Ishikawa (cell line): Measurements from ENCODE around the gene LYSMD1.

ENCODE experiments used
- CEBPB ChIP-seq: IDR thresholded peaks from 2 replicates; pipeline ENCODE4 v1.6.1; 2012
- CREB1 ChIP-seq: IDR thresholded peaks from 2 replicates; pipeline ENCODE4 v1.6.1; 2012; ENCODE audit warnings: low read depth
- EGR1 ChIP-seq: IDR thresholded peaks from 2 replicates; pipeline ENCODE4 v1.6.1; 2012
- EP300 ChIP-seq: IDR thresholded peaks from 2 replicates; pipeline ENCODE4 v1.6.1; 2012; ENCODE audit warnings: borderline replicate concordance
- FOXM1 ChIP-seq: IDR thresholded peaks from 2 replicates; pipeline ENCODE4 v1.6.1; 2012; ENCODE audit warnings: low read depth, borderline replicate concordance
- NFIC ChIP-seq: IDR thresholded peaks from 2 replicates; pipeline ENCODE4 v1.6.1; 2012
- RAD21 ChIP-seq: IDR thresholded peaks from 2 replicates; pipeline ENCODE4 v1.6.1; 2012; ENCODE audit warnings: low read depth
- TAF1 ChIP-seq: IDR thresholded peaks from 2 replicates; pipeline ENCODE4 v1.6.1; 2012; ENCODE audit warnings: low read depth, mild to moderate bottlenecking
- TCF12 ChIP-seq: IDR thresholded peaks from 2 replicates; pipeline ENCODE4 v1.6.1; 2012; ENCODE audit warnings: low read depth
- TEAD4 ChIP-seq: IDR thresholded peaks from 2 replicates; pipeline ENCODE4 v1.6.1; 2012
- YY1 ChIP-seq: IDR thresholded peaks from 2 replicates; pipeline ENCODE4 v1.6.1; 2012; ENCODE audit warnings: low read depth
- ZBTB7A ChIP-seq: IDR thresholded peaks from 2 replicates; pipeline ENCODE4 v1.6.1; 2012; ENCODE audit warnings: low read depth
- TF ChIP-seq, protein P1 (sequence below): IDR thresholded peaks from 2 replicates; pipeline ENCODE4 v1.6.1; 2012; ENCODE audit warnings: low read depth, mild to moderate bottlenecking
- TF ChIP-seq, protein P2 (sequence below): IDR thresholded peaks from 2 replicates; pipeline ENCODE4 v1.6.1; 2012
- TF ChIP-seq, protein P3 (sequence below): IDR thresholded peaks from 2 replicates; pipeline ENCODE4 v1.6.1; 2012

Gene LYSMD1

DNA sequence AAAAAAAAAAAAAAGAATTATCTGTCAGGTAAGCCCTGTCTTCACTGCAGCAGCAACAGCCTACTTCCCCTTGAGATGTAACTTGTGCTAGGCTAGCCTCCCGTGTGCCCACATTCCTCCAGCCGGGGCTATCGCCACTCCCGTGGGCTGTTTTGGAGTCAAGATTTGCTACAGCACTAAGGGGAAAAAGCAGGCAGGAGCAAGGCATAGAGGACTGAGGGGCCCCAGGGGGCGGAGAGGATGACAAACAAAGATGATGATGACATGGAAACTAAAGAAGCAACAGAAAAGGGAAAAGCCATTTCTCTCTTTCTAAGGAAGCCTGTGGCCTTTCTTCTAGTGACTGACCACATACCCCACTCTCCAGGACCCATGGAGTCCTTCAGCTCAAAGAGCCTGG lies 7.4 kb downstream of the LYSMD1 start:
- TF ChIP-seq, protein P1, sequence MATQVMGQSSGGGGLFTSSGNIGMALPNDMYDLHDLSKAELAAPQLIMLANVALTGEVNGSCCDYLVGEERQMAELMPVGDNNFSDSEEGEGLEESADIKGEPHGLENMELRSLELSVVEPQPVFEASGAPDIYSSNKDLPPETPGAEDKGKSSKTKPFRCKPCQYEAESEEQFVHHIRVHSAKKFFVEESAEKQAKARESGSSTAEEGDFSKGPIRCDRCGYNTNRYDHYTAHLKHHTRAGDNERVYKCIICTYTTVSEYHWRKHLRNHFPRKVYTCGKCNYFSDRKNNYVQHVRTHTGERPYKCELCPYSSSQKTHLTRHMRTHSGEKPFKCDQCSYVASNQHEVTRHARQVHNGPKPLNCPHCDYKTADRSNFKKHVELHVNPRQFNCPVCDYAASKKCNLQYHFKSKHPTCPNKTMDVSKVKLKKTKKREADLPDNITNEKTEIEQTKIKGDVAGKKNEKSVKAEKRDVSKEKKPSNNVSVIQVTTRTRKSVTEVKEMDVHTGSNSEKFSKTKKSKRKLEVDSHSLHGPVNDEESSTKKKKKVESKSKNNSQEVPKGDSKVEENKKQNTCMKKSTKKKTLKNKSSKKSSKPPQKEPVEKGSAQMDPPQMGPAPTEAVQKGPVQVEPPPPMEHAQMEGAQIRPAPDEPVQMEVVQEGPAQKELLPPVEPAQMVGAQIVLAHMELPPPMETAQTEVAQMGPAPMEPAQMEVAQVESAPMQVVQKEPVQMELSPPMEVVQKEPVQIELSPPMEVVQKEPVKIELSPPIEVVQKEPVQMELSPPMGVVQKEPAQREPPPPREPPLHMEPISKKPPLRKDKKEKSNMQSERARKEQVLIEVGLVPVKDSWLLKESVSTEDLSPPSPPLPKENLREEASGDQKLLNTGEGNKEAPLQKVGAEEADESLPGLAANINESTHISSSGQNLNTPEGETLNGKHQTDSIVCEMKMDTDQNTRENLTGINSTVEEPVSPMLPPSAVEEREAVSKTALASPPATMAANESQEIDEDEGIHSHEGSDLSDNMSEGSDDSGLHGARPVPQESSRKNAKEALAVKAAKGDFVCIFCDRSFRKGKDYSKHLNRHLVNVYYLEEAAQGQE, result no peak
- TF ChIP-seq, protein P2, sequence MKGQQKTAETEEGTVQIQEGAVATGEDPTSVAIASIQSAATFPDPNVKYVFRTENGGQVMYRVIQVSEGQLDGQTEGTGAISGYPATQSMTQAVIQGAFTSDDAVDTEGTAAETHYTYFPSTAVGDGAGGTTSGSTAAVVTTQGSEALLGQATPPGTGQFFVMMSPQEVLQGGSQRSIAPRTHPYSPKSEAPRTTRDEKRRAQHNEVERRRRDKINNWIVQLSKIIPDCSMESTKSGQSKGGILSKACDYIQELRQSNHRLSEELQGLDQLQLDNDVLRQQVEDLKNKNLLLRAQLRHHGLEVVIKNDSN, result no peak
- no peak for TF ChIP-seq NFIC
- TF ChIP-seq EP300, result no peak
- no peak for TF ChIP-seq TEAD4
- TF ChIP-seq CEBPB, result no peak
- TF ChIP-seq, protein P3, sequence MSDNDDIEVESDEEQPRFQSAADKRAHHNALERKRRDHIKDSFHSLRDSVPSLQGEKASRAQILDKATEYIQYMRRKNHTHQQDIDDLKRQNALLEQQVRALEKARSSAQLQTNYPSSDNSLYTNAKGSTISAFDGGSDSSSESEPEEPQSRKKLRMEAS, result no peak
- no peak for TF ChIP-seq TAF1
- no peak for TF ChIP-seq EGR1
- TF ChIP-seq FOXM1, result no peak

DNA sequence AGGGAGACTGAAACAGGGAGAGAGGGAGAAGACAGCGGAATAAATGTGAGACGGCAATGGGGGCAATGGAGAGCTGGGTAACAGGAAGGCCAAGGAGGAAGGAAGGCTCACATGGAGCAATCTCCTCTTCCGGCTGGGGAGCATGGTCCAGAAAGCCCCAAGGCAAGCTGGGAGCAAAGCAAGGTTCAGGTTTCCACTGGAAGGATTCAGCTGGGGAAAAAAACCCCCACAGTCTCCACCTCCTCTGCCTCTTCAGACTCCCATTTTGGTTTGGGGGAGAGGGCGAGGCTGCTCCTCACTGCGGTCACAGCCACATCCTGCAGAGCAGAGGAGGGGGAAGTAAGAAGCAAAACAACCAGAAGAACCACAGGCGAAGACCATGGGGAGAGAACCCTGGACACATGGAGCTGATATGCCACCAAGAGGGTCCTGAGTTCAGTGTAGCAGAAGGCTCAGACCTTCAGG lies 8.6 kb downstream of the LYSMD1 start:
- TF ChIP-seq TCF12 (no peak), EGR1 (no peak), ZBTB7A (no peak), YY1 (no peak), EP300 (no peak)

DNA sequence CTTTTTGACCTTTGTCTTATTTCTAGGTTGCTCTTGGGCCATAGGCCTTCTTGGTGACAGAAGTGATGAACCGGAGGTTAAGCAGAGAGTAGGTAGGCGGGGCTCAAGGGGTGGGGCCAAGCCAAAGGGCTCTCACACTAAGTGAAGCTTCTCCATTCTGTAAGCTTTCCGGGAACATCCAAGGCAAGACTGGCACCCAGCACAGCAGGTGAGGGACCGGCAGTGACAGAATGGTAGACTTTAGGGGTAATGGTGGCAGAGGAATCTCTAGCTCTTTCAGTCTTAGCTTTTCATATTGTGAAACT lies 9.2 kb downstream of the LYSMD1 start, which contains the start of gene TNFAIP8L2:
Gene TNFAIP8L2, plus strand, starts transcription at position 135 of the 305 bp plus-strand sequence. CDS start 2,049 bp downstream, outside the sequence.
- TF ChIP-seq EGR1, result no peak
- TF ChIP-seq, protein P2, result no peak
- TF ChIP-seq ZBTB7A, result no peak
- no peak for TF ChIP-seq TCF12

DNA sequence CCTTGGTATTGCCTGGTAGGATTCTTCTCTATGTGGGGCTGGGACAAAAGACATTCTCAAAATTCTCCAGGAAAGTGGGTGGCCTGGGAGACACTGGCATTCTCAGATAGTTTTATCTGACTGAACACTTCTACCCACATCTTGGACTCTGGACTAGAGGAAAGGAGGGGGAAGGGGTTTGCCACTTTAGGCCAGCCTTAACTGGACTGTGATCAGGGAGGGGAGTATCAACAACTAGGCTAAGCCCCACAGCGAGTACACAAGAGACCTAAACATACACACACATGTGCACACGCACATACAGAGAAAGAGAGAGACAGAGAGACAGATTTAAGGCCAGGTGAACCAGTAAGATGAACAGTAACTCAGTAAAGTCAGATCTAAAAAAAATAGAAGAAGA lies 18.0 kb downstream of the LYSMD1 start:
- TF ChIP-seq YY1, result no peak

DNA sequence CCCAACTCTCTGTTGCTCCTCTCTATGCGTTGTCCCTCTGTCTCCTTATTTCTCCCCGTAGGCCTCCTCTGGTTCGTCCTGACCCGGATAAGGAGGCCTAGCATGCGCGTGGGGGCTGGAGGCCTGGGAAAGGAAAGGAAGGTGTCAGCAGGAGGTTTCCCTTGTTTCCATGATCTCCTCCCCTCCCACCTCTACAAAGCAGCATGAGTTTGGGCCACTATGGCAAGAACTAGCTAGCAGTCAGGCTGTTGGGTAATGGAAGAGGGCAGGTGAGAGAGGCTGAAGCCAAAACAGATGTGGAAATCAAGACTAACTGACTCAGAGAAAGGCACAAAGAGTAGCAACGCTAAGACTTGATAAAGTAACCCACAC lies 18.6 kb downstream of the LYSMD1 start:
- TF ChIP-seq RAD21 (no peak), CREB1 (no peak), EP300 (no peak), EGR1 (no peak), ZBTB7A (no peak), FOXM1 (no peak), CEBPB (no peak), TEAD4 (no peak), TCF12 (no peak), YY1 (no peak), TAF1 (no peak), NFIC (no peak)
- TF ChIP-seq, protein P1, result no peak
- TF ChIP-seq, protein P2, result no peak
- TF ChIP-seq, protein P3, result no peak

DNA sequence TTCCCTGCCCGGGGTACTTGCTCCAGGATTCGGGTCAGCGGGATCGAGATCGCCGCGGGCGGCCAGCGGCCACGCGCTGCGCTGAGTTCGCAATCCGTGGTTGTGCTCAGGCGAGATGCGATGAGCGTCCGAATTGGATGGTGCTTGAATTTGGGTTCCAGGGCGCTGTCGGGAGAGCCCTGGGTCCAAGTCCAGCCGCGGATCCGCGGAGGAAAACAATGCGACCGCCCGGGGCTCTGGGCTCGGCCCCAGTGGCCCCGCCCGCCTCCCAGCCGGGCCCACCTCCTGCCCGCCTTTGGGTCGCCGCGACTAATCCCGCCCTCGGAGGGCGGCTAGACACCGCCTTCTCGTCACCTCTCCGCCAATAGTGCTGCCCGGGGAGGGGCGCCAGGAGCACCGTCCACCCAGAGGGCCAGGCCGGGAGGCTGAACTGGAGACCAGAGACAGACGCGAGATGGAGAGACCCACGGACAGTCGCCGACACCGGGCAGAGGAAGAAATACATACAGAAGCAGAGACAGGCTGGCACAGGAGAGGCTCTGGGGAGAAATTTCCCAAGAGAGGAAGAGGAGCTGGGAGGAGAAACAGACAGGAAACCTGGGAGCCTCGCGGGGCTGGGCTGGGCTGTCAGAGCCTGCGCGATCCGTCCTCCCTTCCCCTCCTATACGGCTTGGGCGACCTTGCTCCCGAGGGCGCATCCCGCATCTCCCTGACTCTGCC lies 19.1 kb downstream of the LYSMD1 start, which contains the start of gene SEMA6C:
Gene SEMA6C, minus strand, starts transcription at position 220 of the 720 bp plus-strand sequence. CDS start 4,010 bp downstream, outside the sequence.
- TF ChIP-seq TAF1 (peak; percentile 47; the same call in 1 of the 2 replicates), CEBPB (no peak)

DNA sequence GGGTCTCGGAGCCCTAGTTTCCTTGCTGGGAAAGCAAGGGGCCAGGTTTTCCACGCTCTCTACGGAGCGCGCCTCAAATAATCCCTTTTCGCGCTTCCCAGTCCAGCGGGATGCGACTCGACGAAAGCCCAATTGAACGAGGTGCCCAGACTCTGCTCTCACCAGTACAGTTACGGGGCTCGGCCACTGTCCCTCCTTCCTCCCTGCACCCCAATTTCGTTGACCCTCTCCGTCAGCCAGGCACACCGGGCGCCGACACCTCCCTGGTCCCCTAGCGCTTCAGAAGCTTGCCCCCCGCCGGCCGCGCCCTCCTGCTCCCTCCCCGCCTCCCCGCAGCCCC lies 19.7 kb downstream of the LYSMD1 start:
- TF ChIP-seq CREB1 (no peak), EP300 (no peak), NFIC (no peak), TAF1 (no peak), EGR1 (no peak), FOXM1 (no peak), YY1 (no peak), RAD21 (no peak), TCF12 (no peak)
- TF ChIP-seq, protein P2, result no peak
- TF ChIP-seq, protein P3, result no peak
